Common myeloid progenitor, CD34-positive (primary cell): Measurements from ENCODE around the gene PBX3.

Experiments used
- CTCF ChIA-PET: fragments of 350-600 bp; sonication (Branson Sonifier 250); formaldehyde crosslinking; loops from one replicate; lab custom pipeline; 2021; ENCODE audit warnings: antibody characterized with exemption; lab: Charles Lee
- POLR2A ChIA-PET: fragments of 350-600 bp; sonication (Branson Sonifier 250); formaldehyde crosslinking; loops from one replicate; lab custom pipeline; 2021; ENCODE audit warnings: antibody characterized with exemption; lab: Charles Lee
- DNase-seq, 3 donors: peaks; one replicate each; pipeline versions ENCODE4 v3.0.0 to v3.0.0-alpha.2; 2013
- H3K27ac ChIP-seq, 2 experiments: 1 replicate in 1 of 2; 2 replicates in 1 of 2; pipeline ENCODE4 v1.7.0; 2013; ENCODE audit warnings: inconsistent platforms in 2 of 2, low read length in 2 of 2, mild to moderate bottlenecking in 2 of 2, low read depth in 1 of 2, moderate library complexity in 1 of 2; ENCODE audit not compliant: severe bottlenecking in 2 of 2, insufficient read depth in 1 of 2, poor library complexity in 1 of 2
- H3K27me3 ChIP-seq, 5 experiments: replicated peaks in 2 of 5; 1 replicate in 3 of 5; 2 replicates in 2 of 5; pipeline versions ENCODE4 v1.6.1 to v1.7.0; 2013; ENCODE audit warnings: low read length in 4 of 5, mild to moderate bottlenecking in 2 of 5, moderate library complexity in 2 of 5, inconsistent platforms in 1 of 5; ENCODE audit not compliant: insufficient read depth in 5 of 5, control insufficient read depth in 4 of 5
- H3K36me3 ChIP-seq, 4 experiments: 1 replicate in 2 of 4; 2 replicates in 2 of 4; pipeline versions ENCODE4 v1.6.1 to v1.7.0; 2013; ENCODE audit warnings: low read length in 3 of 4, control low read depth in 1 of 4, mild to moderate bottlenecking in 1 of 4; ENCODE audit not compliant: control insufficient read depth in 4 of 4, insufficient read depth in 4 of 4
- H3K4me1 ChIP-seq, 4 experiments: 1 replicate in 3 of 4; 2 replicates in 1 of 4; pipeline versions ENCODE4 v1.6.1 to v1.7.1; 2013; ENCODE audit warnings: low read length in 3 of 4, mild to moderate bottlenecking in 3 of 4, control low read depth in 1 of 4, inconsistent platforms in 1 of 4, moderate library complexity in 1 of 4; ENCODE audit not compliant: control insufficient read depth in 4 of 4, insufficient read depth in 4 of 4; ENCODE audit errors: control extremely low read depth in 1 of 4
- H3K4me3 ChIP-seq, 7 experiments: 1 replicate in 4 of 7; 2 replicates in 3 of 7; pipeline versions ENCODE4 v1.5.1 to v1.7.0; 2013; ENCODE audit warnings: mild to moderate bottlenecking in 7 of 7, low read length in 6 of 7, moderate library complexity in 6 of 7, inconsistent platforms in 2 of 7, low read depth in 2 of 7, control low read depth in 1 of 7; ENCODE audit not compliant: insufficient read depth in 4 of 7, control insufficient read depth in 1 of 7; ENCODE audit errors: extremely low read depth in 1 of 7
- H3K9me3 ChIP-seq, 5 experiments: 1 replicate in 4 of 5; 2 replicates in 1 of 5; pipeline versions ENCODE4 v1.6.1 to v1.7.1; 2013; ENCODE audit warnings: low read length in 4 of 5, mild to moderate bottlenecking in 2 of 5, inconsistent platforms in 1 of 5, low read depth in 1 of 5, moderate library complexity in 1 of 5; ENCODE audit not compliant: control insufficient read depth in 4 of 5, insufficient read depth in 2 of 5; ENCODE audit errors: control extremely low read depth in 1 of 5
- WGBS: methylation state at CpG from one replicate; pipeline ENCODE4 v1.1.5; 2013; ENCODE audit not compliant: insufficient coverage; 5-methylcytosine and 5-hydroxymethylcytosine counted together

Gene PBX3

GRCh38 chr9:125931211-125931610 is 184.0 kb downstream of the PBX3 start:
- H3K27ac ChIP-seq: no peak overlapping the region
- H3K4me1 ChIP-seq: no peaks in the 10 kb centered on the region
- WGBS: 84% methylated on average over 2 of the region's 4 CpGs
- peaks cover 2 to 27% (median 12%) of the 10 kb centered on the region in 4 experiments for H3K36me3 ChIP-seq
- no peaks in the 10 kb centered on the region for H3K27me3 ChIP-seq
- CTCF ChIA-PET: interaction anchor here (1.2 kb wide), 1 partner anchor 10 kb away, joined by 4 read pairs; no protein-coding TSS in a partner anchor
- no peak overlapping the region for H3K4me3 ChIP-seq
- DNase-seq: no peak
- POLR2A ChIA-PET: no interaction called here
- H3K9me3 ChIP-seq: no peaks in the 10 kb centered on the region

GRCh38 chr9:125932012-125932411 is 184.8 kb downstream of the PBX3 start:
- POLR2A ChIA-PET: no interaction called here
- CTCF ChIA-PET: no interaction called here
- no peaks in the 10 kb centered on the region for H3K4me1 ChIP-seq
- DNase-seq: no peak
- H3K9me3 ChIP-seq: no peaks in the 10 kb centered on the region
- peaks cover 2 to 31% (median 12%) of the 10 kb centered on the region in 4 experiments for H3K36me3 ChIP-seq
- WGBS: 100% methylated on average over 3 of the region's 5 CpGs
- H3K4me3 ChIP-seq: no peak overlapping the region
- no peaks in the 10 kb centered on the region for H3K27me3 ChIP-seq
- H3K27ac ChIP-seq: no peak overlapping the region

GRCh38 chr9:125932746-125933455 is 185.7 kb downstream of the PBX3 start:
- Histone ChIP-seq H3K4me1 (no peaks in the 10 kb centered on the region), H3K4me3 (no peak overlapping the region), H3K27me3 (no peaks in the 10 kb centered on the region), H3K27ac (no peak overlapping the region), H3K36me3 (peaks cover 2 to 31% (median 12%) of the 10 kb centered on the region in 4 experiments), H3K9me3 (no peaks in the 10 kb centered on the region)
- DNase-seq: no peak
- ChIA-PET CTCF (interaction anchor here (1.1 kb wide), 1 partner anchor 366 kb away, joined by 3 read pairs; no protein-coding TSS in a partner anchor), POLR2A (no interaction called here)
- 98% methylated on average over 5 of the region's 5 CpGs for WGBS

GRCh38 chr9:125942125-125942524 is 195.0 kb downstream of the PBX3 start:
- H3K27me3 ChIP-seq: no peaks in the 10 kb centered on the region
- WGBS: no CpG with 5 or more reads among the region's 3 CpGs
- no peak for DNase-seq
- CTCF ChIA-PET: interaction anchor here (0.9 kb wide), 1 partner anchor 10 kb away, joined by 3 read pairs; no protein-coding TSS in a partner anchor
- H3K4me3 ChIP-seq: no peak overlapping the region
- H3K9me3 ChIP-seq: peaks cover 0 to 17% (median 11%) of the 10 kb centered on the region in 5 experiments
- peaks cover 5 to 32% (median 12%) of the 10 kb centered on the region in 4 experiments for H3K36me3 ChIP-seq
- no peak overlapping the region for H3K27ac ChIP-seq
- no peaks in the 10 kb centered on the region for H3K4me1 ChIP-seq
- POLR2A ChIA-PET: no interaction called here

GRCh38 chr9:125943831-125944230 is 196.7 kb downstream of the PBX3 start:
- peaks cover 0 to 29% (median 10%) of the 10 kb centered on the region in 4 experiments for H3K36me3 ChIP-seq
- no peaks in the 10 kb centered on the region for H3K4me1 ChIP-seq
- H3K9me3 ChIP-seq: peaks cover 0 to 17% (median 11%) of the 10 kb centered on the region in 5 experiments
- H3K4me3 ChIP-seq: no peak overlapping the region
- WGBS: 91% methylated on average over 1 of the region's 2 CpGs
- ChIA-PET CTCF (no interaction called here), POLR2A (no interaction called here)
- no peak overlapping the region for H3K27ac ChIP-seq
- no peak for DNase-seq
- H3K27me3 ChIP-seq: no peaks in the 10 kb centered on the region

- Histone ChIP-seq H3K9me3 (peaks cover 0 to 17% (median 11%) of the 10 kb centered on the region in 5 experiments), H3K36me3 (peaks cover 4 to 27% (median 11%) of the 10 kb centered on the region in 4 experiments), H3K4me3 (no peak overlapping the region), H3K27ac (no peak overlapping the region), H3K4me1 (no peaks in the 10 kb centered on the region), H3K27me3 (no peaks in the 10 kb centered on the region)
- ChIA-PET POLR2A (no interaction called here), CTCF (no interaction called here)
- no peak for DNase-seq
Observed at GRCh38 chr9:125946397-125946796, 199.2 kb downstream of the PBX3 start.

- H3K36me3 ChIP-seq: peaks cover 4 to 27% (median 8%) of the 10 kb centered on the region in 4 experiments
- H3K9me3 ChIP-seq: peaks cover 0 to 17% (median 11%) of the 10 kb centered on the region in 5 experiments
- H3K27me3 ChIP-seq: no peaks in the 10 kb centered on the region
- CTCF ChIA-PET: interaction anchor here (1.7 kb wide), 1 partner anchor 22 kb away, joined by 3 read pairs; no protein-coding TSS in a partner anchor
- H3K27ac ChIP-seq: no peak overlapping the region
- POLR2A ChIA-PET: no interaction called here
- H3K4me3 ChIP-seq: no peak overlapping the region
- no peaks in the 10 kb centered on the region for H3K4me1 ChIP-seq
- WGBS: 100% methylated on average over 1 of the region's 4 CpGs
- no peak for DNase-seq
Observed at GRCh38 chr9:125948887-125949596, 201.9 kb downstream of the PBX3 start.
